MM.1S (cell line): Measurements from ENCODE around the gene TRABD2B.

Source experiments
- CTCF ChIP-seq: fragments of 300-600 bp; sonication (generic); IDR thresholded peaks from 2 replicates; pipeline ENCODE4 v1.5.1; 2016; ENCODE audit warnings: antibody characterized with exemption, low read length, mixed read lengths
- EZH2 ChIP-seq: fragments of 300-600 bp; sonication (generic); optimal IDR thresholded peaks from 2 replicates; pipeline ENCODE3; 2017; ENCODE audit warnings: low read depth, mild to moderate bottlenecking, antibody characterized with exemption, low read length, mixed read lengths
- EZH2phosphoT487 ChIP-seq: fragments of 300-600 bp; sonication (generic); IDR thresholded peaks from 2 replicates; pipeline ENCODE4 v1.6.1; 2018; ENCODE audit warnings: antibody characterized with exemption, low read length

GRCh38 chr1:47819574-47819888 is 177.7 kb downstream of the TRABD2B start:
- TF ChIP-seq CTCF, result no peak
- no peak for TF ChIP-seq EZH2
- TF ChIP-seq EZH2phosphoT487, result no peak
